PC-3 (cell line): Measurements from ENCODE around the gene NRAP. TPM values are rescaled to one million over a fixed set of nuclear protein-coding genes. Genes with fewer than 3 reads are reported as not detected.
A peak's percentile ranks its signal among the peaks of the same experiment; 100 is the strongest.

Experiments used
- ATAC-seq: fragments of 200-7000 bp; cut with Tn5 transposase; 2 replicates; pipeline ENCODE4 v1.9.1; 2020; ENCODE audit warnings: mild to moderate bottlenecking, moderate library complexity
- BruUV-seq: library from RNA; stranded (reverse); fragments of 400-500 nt; replicated peaks from 2 replicates; lab custom pipeline; 2021; lab: Mats Ljungman, UMichigan
- CTCF ChIA-PET: fragments of 300-600 bp; sonication (Branson Sonifier 250); formaldehyde crosslinking; loops from one replicate; lab custom pipeline; 2022; ENCODE audit warnings: antibody characterized with exemption; lab: Charles Lee
- POLR2A ChIA-PET: fragments of 300-600 bp; sonication (Branson Sonifier 250); formaldehyde crosslinking; loops from one replicate; lab custom pipeline; 2022; ENCODE audit warnings: antibody characterized with exemption; ENCODE audit not compliant: unreplicated experiment; lab: Charles Lee
- DNase-seq: peaks from one replicate; pipeline ENCODE4 v3.0.0-alpha.2; 2015
- H2AFZ ChIP-seq: fragments of 300-600 bp; sonication (generic); 2 replicates; pipeline ENCODE4 v1.6.0; 2016; ENCODE audit warnings: antibody characterized with exemption, low read length
- H3F3A ChIP-seq: fragments of 300-600 bp; sonication (generic); one replicate; pipeline ENCODE4 v1.6.0; 2017; ENCODE audit warnings: antibody characterized with exemption, low read length, control low read depth, mild to moderate bottlenecking; ENCODE audit not compliant: unreplicated experiment
- H3K27ac ChIP-seq: fragments of 300-600 bp; sonication (generic); 2 replicates; pipeline ENCODE4 v1.5.1; 2016; ENCODE audit warnings: mild to moderate bottlenecking, low read length
- H3K27me3 ChIP-seq: fragments of 300-600 bp; sonication (generic); 2 replicates; pipeline ENCODE4 v1.6.1; 2016; ENCODE audit warnings: low read length, mixed read lengths
- H3K36me3 ChIP-seq: fragments of 300-600 bp; sonication (generic); 2 replicates; pipeline ENCODE4 v1.6.1; 2016; ENCODE audit warnings: low read depth, mixed run types, low read length, mixed read lengths
- H3K4me1 ChIP-seq: fragments of 300-600 bp; sonication (generic); 2 replicates; pipeline ENCODE4 v1.5.1; 2016; ENCODE audit warnings: low read length; ENCODE audit not compliant: insufficient read depth
- H3K4me2 ChIP-seq: fragments of 300-600 bp; sonication (generic); 2 replicates; pipeline ENCODE4 v1.6.0; 2016; ENCODE audit warnings: low read length
- H3K4me3 ChIP-seq: fragments of 300-600 bp; sonication (generic); 2 replicates; pipeline ENCODE4 v1.5.1; 2016; ENCODE audit warnings: mild to moderate bottlenecking, low read length, mixed read lengths
- H3K79me2 ChIP-seq: fragments of 300-600 bp; sonication (generic); 2 replicates; pipeline ENCODE4 v1.6.1; 2017; ENCODE audit warnings: low read length, mixed read lengths
- H3K9ac ChIP-seq: fragments of 300-600 bp; sonication (generic); 2 replicates; pipeline ENCODE4 v1.6.0; 2016; ENCODE audit warnings: mild to moderate bottlenecking, low read length
- H3K9me2 ChIP-seq: fragments of 300-600 bp; sonication (generic); replicated peaks from 2 replicates; pipeline ENCODE4 v1.6.1; 2016; ENCODE audit warnings: mixed run types, low read length, mixed read lengths
- H3K9me3 ChIP-seq: fragments of 300-600 bp; sonication (generic); 2 replicates; pipeline ENCODE4 v1.6.1; 2016; ENCODE audit warnings: low read length, mixed read lengths
- H4K20me1 ChIP-seq: fragments of 300-600 bp; sonication (generic); 2 replicates; pipeline ENCODE4 v1.6.1; 2016; ENCODE audit warnings: low read length, mixed read lengths
- CTCF ChIP-seq: fragments of 300-600 bp; sonication (generic); conservative IDR thresholded peaks from 2 replicates; pipeline ENCODE4 v1.5.1; 2017; ENCODE audit warnings: antibody characterized with exemption, low read depth, mild to moderate bottlenecking, low read length
- EZH2 ChIP-seq: fragments of 300-600 bp; sonication (generic); IDR thresholded peaks from one replicate; pipeline ENCODE4 v1.6.1; 2017; ENCODE audit warnings: antibody characterized with exemption, mild to moderate bottlenecking, low read length; ENCODE audit not compliant: unreplicated experiment
- EZH2phosphoT487 ChIP-seq: fragments of 300-600 bp; sonication (generic); IDR thresholded peaks from 2 replicates; pipeline ENCODE4 v1.6.1; 2018; ENCODE audit warnings: mild to moderate bottlenecking, antibody characterized with exemption, low read length, borderline replicate concordance
- intact Hi-C: fragments of 100-400 bp; cut with micrococcal nuclease; formaldehyde crosslinking; loops from 2 replicates; pipeline ENCODE4 v1.9.0; 2023
- total RNA-seq: library from RNA; depleted of rRNA; stranded (reverse); fragments of >200 nt; gene quantifications from 2 replicates; pipeline ENCODE4 v1.2.3, GENCODE V29; 2014

NRAP gene
- total RNA-seq, 1 experiment from 2014 or later, result not detected

GRCh38 chr10:113665806-113666354, 2.0 kb upstream of the NRAP start:
- H2AFZ ChIP-seq, result 0 out of 2 replicates have a peak overlapping the region, but pooled peaks have one; percentile 13
- CTCF ChIA-PET, result no interaction called here
- DNase-seq, result peak; percentile 69

GRCh38 chr10:113665352-113665751, 1.5 kb upstream of the NRAP start:
- Histone ChIP-seq H3K9ac (no peak overlapping the region), H3K79me2 (no peaks in the 10 kb centered on the region), H2AFZ (no peak overlapping the region), H3F3A (no peaks in the 10 kb centered on the region), H3K9me3 (no peaks in the 10 kb centered on the region), H3K4me2 (no peak overlapping the region), H3K4me3 (no peak overlapping the region), H4K20me1 (no peaks in the 10 kb centered on the region), H3K9me2 (no peaks in the 10 kb centered on the region), H3K36me3 (no peaks in the 10 kb centered on the region), H3K4me1 (peaks cover 13% of the 10 kb centered on the region; the same call in 1 of the 2 replicates), H3K27ac (no peak overlapping the region), H3K27me3 (no peaks in the 10 kb centered on the region)
- intact Hi-C loops, result no loop called here
- no TSS peak for BruUV-seq
- no peak for ATAC-seq
- DNase-seq, result no peak
- CTCF ChIA-PET, result no interaction called here
- TF ChIP-seq EZH2, result no peak
- TF ChIP-seq CTCF, result no peak
- POLR2A ChIA-PET, result no interaction called here

More at GRCh38 chr10:113665806-113666354, 2.0 kb upstream of the NRAP start:
- no TSS peak for BruUV-seq
- Histone ChIP-seq H3F3A (no peaks in the 10 kb centered on the region), H3K9ac (no peak overlapping the region), H3K9me3 (no peaks in the 10 kb centered on the region), H3K4me3 (no peak overlapping the region), H4K20me1 (no peaks in the 10 kb centered on the region), H3K4me1 (peaks cover 13% of the 10 kb centered on the region; the same call in 1 of the 2 replicates), H3K9me2 (no peaks in the 10 kb centered on the region), H3K27me3 (no peaks in the 10 kb centered on the region), H3K36me3 (no peaks in the 10 kb centered on the region), H3K27ac (no peak overlapping the region), H3K4me2 (0 out of 2 replicates have a peak overlapping the region, but pooled peaks have one; percentile 22), H3K79me2 (no peaks in the 10 kb centered on the region)
- intact Hi-C loops, result no loop called here
- TF ChIP-seq CTCF, result no peak
- no peak for TF ChIP-seq EZH2
- no peak for TF ChIP-seq EZH2phosphoT487
- peak; percentile 54 for ATAC-seq
- POLR2A ChIA-PET, result no interaction called here

GRCh38 chr10:113663142-113663541, 699 bp downstream of the NRAP start:
- no peak overlapping the region for H2AFZ ChIP-seq

More at GRCh38 chr10:113663142-113663541, 699 bp downstream of the NRAP start:
- Histone ChIP-seq H3K4me3 (no peak overlapping the region), H3K27me3 (no peaks in the 10 kb centered on the region), H3K9me3 (no peaks in the 10 kb centered on the region), H3K27ac (no peak overlapping the region), H3K79me2 (no peaks in the 10 kb centered on the region), H3K4me2 (no peak overlapping the region), H4K20me1 (no peaks in the 10 kb centered on the region), H3K9ac (no peak overlapping the region), H3F3A (no peaks in the 10 kb centered on the region), H3K4me1 (peaks cover 13% of the 10 kb centered on the region; the same call in 1 of the 2 replicates), H3K36me3 (no peaks in the 10 kb centered on the region), H3K9me2 (no peaks in the 10 kb centered on the region)
- ATAC-seq (no peak), DNase-seq (peak; percentile 51)
- intact Hi-C loops, result no loop called here
- ChIA-PET POLR2A (no interaction called here), CTCF (no interaction called here)
- BruUV-seq, result no TSS peak
- TF ChIP-seq CTCF, result no peak
- no peak for TF ChIP-seq EZH2
- no peak for TF ChIP-seq EZH2phosphoT487
